ENCODE data around the gene AATK.

DNA sequence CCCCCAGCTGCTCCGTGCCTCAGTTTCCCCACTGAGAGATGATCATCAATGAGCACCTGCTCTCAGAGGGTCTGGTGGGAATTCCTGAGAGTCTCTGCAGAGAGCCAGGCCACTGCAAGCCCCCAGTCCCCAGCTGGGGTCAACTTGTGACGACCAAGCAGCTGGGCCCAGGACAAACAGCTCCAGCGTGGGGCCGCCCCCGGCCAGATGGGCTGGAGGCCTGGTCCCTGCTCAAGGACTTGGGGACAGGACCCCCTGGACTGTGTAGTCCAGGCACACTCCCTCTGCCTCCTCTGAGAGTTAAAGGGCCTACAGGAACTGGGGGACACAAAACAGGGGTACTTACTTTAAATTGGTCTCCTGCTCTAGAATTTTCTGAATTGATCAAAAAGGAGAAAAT is 16.6 kb upstream of the AATK start:
- TF ChIP-seq EZH2 (IDR thresholded peaks at IDR 0.05; ENCODE audit: insufficient read depth, poor library complexity, severe bottlenecking) (no peak), EZH2phosphoT487 (IDR thresholded peaks at IDR 0.05; ENCODE audit: insufficient read depth, low read depth) (no peak)
